ENCODE measurements around the gene USF2. TPM values are rescaled to one million over a fixed set of nuclear protein-coding genes. Genes with fewer than 3 reads are reported as not detected.

Gene USF2
- polyA plus RNA-seq, 1 donor: 121 TPM

DNA sequence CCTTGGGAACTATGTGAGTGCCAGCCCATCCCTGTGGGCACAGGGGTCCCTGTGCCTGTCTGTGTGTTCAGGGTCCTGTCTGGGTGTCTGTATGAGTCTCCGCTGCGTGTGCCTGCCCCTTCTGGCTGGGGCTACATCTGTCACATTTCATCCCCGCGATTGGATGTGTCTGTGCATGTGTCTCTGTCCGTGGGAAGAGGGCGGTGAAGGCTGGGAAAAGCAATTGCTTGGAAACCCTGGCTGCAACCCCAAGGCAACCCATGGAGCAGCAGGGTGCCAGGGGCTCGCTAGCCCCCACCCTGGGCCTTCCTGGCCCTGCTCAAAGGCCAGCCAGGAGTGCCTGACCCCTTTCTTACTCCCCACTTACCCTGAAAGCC is 24.6 kb downstream of the USF2 start:
- Histone ChIP-seq H3K36me3 (ENCODE audit: control insufficient read depth, insufficient read depth, low read length) (no peaks in the 10 kb centered on the region), H3K9me3 (ENCODE audit: control insufficient read depth, low read depth, low read length) (peaks cover 6% of the 10 kb centered on the region), H3K4me3 (ENCODE audit: low read length) (no peak overlapping the region), H3K27ac (ENCODE audit: low read length) (no peak overlapping the region), H3K27me3 (ENCODE audit: control insufficient read depth, insufficient read depth, low read length) (peaks cover 5% of the 10 kb centered on the region), H3K4me1 (ENCODE audit: control insufficient read depth, insufficient read depth, low read length) (no peaks in the 10 kb centered on the region)
- WGBS (ENCODE audit: insufficient coverage, low lambda C conversion rate): no CpG with 5 or more reads among the region's 7 CpGs
- DNase-seq: no peak

DNA sequence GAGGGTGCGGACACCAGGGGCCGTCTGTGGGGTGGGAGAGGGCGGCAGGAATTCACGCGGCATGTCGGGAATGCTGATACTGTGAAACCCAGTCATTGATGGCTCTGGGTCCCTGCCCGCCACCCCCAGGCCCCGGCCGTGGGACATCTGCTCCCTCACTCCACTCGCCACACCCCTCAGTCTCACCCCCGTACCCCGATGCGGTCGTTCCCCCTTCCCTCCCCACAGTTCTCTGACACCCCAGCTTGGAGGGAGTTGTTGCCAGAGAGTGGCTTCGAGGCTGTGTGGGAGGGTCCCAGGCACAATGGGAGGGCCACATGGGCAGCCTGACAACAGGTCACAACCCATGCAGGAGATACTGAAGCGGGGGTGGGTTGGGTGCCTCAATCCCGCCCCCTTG is 25.0 kb downstream of the USF2 start:
- no CpG with 5 or more reads among the region's 17 CpGs for WGBS (ENCODE audit: insufficient coverage, low lambda C conversion rate)
- Histone ChIP-seq H3K36me3 (ENCODE audit: control insufficient read depth, insufficient read depth, low read length) (no peaks in the 10 kb centered on the region), H3K4me1 (ENCODE audit: control insufficient read depth, insufficient read depth, low read length) (no peaks in the 10 kb centered on the region), H3K4me3 (ENCODE audit: low read length) (no peak overlapping the region), H3K9me3 (ENCODE audit: control insufficient read depth, low read depth, low read length) (peaks cover 11% of the 10 kb centered on the region), H3K27ac (ENCODE audit: low read length) (no peak overlapping the region), H3K27me3 (ENCODE audit: control insufficient read depth, insufficient read depth, low read length) (peaks cover 5% of the 10 kb centered on the region)
- DNase-seq: no peak

DNA sequence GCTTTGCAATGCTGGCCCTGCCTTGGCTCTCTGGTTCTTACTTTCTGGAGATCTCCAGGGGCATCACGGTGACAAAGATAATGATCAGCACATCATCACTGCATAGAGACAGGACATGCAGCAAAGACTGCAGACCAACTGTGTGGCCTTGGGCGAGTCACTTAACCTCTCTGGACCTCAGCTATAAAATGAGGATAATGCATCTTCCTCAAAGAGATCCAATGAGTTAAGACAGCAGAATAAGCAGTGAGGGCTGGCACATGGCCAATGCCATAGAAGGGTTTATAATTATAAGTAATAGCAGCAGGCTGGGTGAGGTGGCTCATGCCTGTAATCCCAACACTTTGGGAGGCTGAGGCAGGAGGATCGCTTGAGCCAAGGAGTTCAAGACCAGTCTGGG is 25.6 kb downstream of the USF2 start:
- Histone ChIP-seq H3K4me3 (ENCODE audit: low read length) (no peak overlapping the region), H3K27ac (ENCODE audit: low read length) (no peak overlapping the region), H3K4me1 (ENCODE audit: control insufficient read depth, insufficient read depth, low read length) (no peaks in the 10 kb centered on the region), H3K36me3 (ENCODE audit: control insufficient read depth, insufficient read depth, low read length) (no peaks in the 10 kb centered on the region), H3K9me3 (ENCODE audit: control insufficient read depth, low read depth, low read length) (peaks cover 12% of the 10 kb centered on the region), H3K27me3 (ENCODE audit: control insufficient read depth, insufficient read depth, low read length) (peaks cover 5% of the 10 kb centered on the region)
- no CpG with 5 or more reads among the region's 3 CpGs for WGBS (ENCODE audit: insufficient coverage, low lambda C conversion rate)
- DNase-seq: no peak

DNA sequence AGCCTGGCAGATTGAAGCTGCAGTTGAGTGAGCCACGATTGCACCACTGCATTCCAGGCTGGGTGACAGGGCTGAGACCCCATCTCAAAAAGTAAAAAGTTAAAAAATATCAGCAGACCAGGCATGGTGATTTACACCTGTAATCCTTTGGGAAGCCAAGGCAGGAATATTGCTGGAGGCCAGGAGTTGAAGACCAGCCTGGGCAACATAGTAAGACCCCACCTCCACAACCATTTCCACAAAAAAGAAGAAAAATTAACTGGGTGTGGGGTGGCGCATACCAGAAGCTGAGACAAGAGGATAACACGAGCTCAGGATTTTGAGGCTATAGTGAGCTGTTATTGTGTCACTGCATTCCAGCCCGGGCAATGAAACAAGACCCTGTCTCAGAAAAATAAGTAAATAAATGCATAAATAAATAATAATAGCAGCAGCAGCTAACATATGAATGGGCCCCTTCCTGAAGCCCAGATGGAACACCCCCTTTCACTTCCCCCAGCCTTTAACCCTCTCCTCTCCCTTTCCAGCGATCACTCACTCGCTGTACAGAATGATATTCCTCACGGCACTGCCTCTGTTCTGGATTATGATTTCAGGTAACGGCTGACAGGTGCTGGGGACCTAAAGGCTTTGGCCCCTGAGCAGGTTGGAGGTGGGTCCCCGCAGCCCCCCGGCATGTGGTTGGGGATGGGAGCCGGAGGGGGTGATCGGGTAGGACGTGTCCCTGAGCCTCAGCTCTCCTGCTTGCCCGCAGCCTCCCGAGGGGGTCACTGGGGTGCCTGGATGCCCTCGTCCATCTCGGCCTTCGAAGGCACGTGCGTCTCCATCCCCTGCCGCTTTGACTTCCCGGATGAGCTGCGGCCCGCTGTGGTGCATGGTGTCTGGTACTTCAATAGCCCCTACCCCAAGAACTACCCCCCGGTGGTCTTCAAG is 26.4 kb downstream of the USF2 start:
- no CpG with 5 or more reads among the region's 25 CpGs for WGBS (ENCODE audit: insufficient coverage, low lambda C conversion rate)
- no peak overlapping the region for H3K4me3 ChIP-seq (ENCODE audit: low read length)
- peaks cover 5% of the 10 kb centered on the region for H3K27me3 ChIP-seq (ENCODE audit: control insufficient read depth, insufficient read depth, low read length)
- DNase-seq: no peak
- H3K36me3 ChIP-seq (ENCODE audit: control insufficient read depth, insufficient read depth, low read length): no peaks in the 10 kb centered on the region
- no peaks in the 10 kb centered on the region for H3K4me1 ChIP-seq (ENCODE audit: control insufficient read depth, insufficient read depth, low read length)
- no peak overlapping the region for H3K27ac ChIP-seq (ENCODE audit: low read length)
- H3K9me3 ChIP-seq (ENCODE audit: control insufficient read depth, low read depth, low read length): peaks cover 15% of the 10 kb centered on the region

DNA sequence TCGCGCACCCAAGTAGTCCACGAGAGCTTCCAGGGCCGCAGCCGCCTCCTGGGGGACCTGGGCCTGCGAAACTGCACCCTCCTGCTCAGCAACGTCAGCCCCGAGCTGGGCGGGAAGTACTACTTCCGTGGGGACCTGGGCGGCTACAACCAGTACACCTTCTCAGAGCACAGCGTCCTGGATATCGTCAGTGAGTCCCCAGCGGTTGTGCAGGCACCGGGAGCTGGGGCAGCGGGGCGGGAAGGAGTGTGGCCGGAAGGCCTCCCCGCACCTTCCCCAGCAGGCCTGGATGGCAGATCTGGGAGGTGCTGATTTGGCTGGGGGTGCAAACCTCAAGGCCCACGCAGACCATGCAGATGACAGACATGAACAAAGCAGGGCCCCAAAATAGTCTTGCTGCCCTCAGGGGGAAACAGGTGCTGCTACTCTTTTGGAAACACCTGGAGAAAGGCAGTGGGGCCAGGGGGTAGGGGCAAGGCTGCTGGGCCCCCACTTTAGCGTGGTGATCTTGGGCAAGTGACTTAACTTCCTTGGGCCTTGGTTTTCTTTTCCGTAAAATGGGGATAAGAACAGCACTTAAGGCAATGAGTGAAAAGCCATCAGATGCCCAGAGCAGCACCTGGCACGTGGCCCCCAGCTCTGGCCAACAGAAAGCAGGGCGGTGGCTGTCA is 27.2 kb downstream of the USF2 start:
- WGBS (ENCODE audit: insufficient coverage, low lambda C conversion rate): no CpG with 5 or more reads among the region's 24 CpGs
- H3K27me3 ChIP-seq (ENCODE audit: control insufficient read depth, insufficient read depth, low read length): peaks cover 5% of the 10 kb centered on the region
- peaks cover 15% of the 10 kb centered on the region for H3K9me3 ChIP-seq (ENCODE audit: control insufficient read depth, low read depth, low read length)
- DNase-seq: no peak
- H3K4me1 ChIP-seq (ENCODE audit: control insufficient read depth, insufficient read depth, low read length): no peaks in the 10 kb centered on the region
- H3K36me3 ChIP-seq (ENCODE audit: control insufficient read depth, insufficient read depth, low read length): no peaks in the 10 kb centered on the region
- H3K4me3 ChIP-seq (ENCODE audit: low read length): no peak overlapping the region
- no peak overlapping the region for H3K27ac ChIP-seq (ENCODE audit: low read length)

DNA sequence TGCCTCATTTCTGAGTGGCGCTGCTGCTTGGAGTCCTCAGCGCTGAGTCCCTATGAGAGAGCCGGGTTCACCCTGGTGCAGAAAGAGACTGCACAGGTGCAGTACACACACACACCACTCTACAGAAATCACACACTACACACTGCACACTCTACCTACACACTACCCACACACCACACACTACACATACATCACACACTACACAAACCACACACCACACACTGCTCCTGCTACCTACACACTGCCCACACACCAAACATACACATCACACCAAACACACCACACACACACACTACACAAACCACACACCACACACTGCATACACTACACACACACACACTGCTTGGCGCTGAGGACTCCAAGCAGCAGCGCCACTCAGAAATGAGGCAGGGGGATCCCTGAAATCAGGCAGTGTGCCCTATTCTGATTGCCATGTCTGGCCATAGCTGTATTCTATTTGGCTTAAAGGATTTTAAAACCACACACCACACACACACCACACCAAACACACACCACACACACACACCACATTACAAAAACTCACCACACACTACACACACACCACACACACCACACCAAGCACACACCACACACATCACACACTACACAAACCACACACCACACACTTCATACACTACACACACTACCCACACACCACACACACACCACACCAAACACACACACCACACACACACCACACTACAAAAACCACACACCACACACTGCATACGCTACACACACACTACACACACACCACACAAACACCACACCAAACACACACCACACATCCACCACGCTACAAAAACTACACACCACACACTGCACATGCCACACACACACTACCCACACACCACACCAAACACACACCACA is 28.1 kb downstream of the USF2 start:
- Histone ChIP-seq H3K27ac (ENCODE audit: low read length) (no peak overlapping the region), H3K4me3 (ENCODE audit: low read length) (no peak overlapping the region), H3K4me1 (ENCODE audit: control insufficient read depth, insufficient read depth, low read length) (no peaks in the 10 kb centered on the region), H3K9me3 (ENCODE audit: control insufficient read depth, low read depth, low read length) (peaks cover 15% of the 10 kb centered on the region), H3K36me3 (ENCODE audit: control insufficient read depth, insufficient read depth, low read length) (no peaks in the 10 kb centered on the region), H3K27me3 (ENCODE audit: control insufficient read depth, insufficient read depth, low read length) (peaks cover 5% of the 10 kb centered on the region)
- DNase-seq: no peak
- no CpG with 5 or more reads among the region's 7 CpGs for WGBS (ENCODE audit: insufficient coverage, low lambda C conversion rate)

DNA sequence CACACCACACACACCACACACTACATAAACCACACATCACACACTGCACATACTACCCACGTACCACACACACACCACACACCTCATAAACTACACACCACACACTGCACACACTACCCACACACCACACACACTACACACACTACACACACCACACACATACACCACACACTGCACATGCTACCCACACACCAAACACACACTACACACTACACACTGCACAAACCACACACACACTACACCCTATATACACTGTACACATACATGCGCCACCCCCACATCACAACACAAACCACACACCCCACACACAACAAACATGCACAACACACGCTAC is 28.7 kb downstream of the USF2 start:
- Histone ChIP-seq H3K27ac (ENCODE audit: low read length) (no peak overlapping the region), H3K27me3 (ENCODE audit: control insufficient read depth, insufficient read depth, low read length) (peaks cover 5% of the 10 kb centered on the region), H3K4me1 (ENCODE audit: control insufficient read depth, insufficient read depth, low read length) (no peaks in the 10 kb centered on the region), H3K36me3 (ENCODE audit: control insufficient read depth, insufficient read depth, low read length) (no peaks in the 10 kb centered on the region), H3K9me3 (ENCODE audit: control insufficient read depth, low read depth, low read length) (peaks cover 15% of the 10 kb centered on the region), H3K4me3 (ENCODE audit: low read length) (no peak overlapping the region)
- DNase-seq: no peak
- no CpG with 5 or more reads among the region's 3 CpGs for WGBS (ENCODE audit: insufficient coverage, low lambda C conversion rate)

DNA sequence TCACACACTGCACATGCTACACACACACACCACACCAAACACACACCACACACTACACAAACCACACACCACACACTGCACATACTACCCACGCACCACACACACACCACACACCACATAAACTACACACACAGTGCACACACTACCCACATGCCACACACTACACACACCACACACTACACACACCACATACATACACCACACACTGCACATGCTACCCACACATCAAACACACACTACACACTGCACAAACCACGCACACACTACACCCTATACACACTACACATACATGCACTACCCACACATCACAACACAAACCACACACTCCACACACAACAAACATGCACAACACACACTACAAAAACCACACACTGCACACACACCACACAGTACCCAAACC is 29.2 kb downstream of the USF2 start:
- Histone ChIP-seq H3K4me3 (ENCODE audit: low read length) (no peak overlapping the region), H3K36me3 (ENCODE audit: control insufficient read depth, insufficient read depth, low read length) (no peaks in the 10 kb centered on the region), H3K9me3 (ENCODE audit: control insufficient read depth, low read depth, low read length) (peaks cover 15% of the 10 kb centered on the region), H3K27me3 (ENCODE audit: control insufficient read depth, insufficient read depth, low read length) (peaks cover 5% of the 10 kb centered on the region), H3K4me1 (ENCODE audit: control insufficient read depth, insufficient read depth, low read length) (no peaks in the 10 kb centered on the region), H3K27ac (ENCODE audit: low read length) (no peak overlapping the region)
- WGBS (ENCODE audit: insufficient coverage, low lambda C conversion rate): no CpG with 5 or more reads among the region's 2 CpGs
- DNase-seq: no peak

DNA sequence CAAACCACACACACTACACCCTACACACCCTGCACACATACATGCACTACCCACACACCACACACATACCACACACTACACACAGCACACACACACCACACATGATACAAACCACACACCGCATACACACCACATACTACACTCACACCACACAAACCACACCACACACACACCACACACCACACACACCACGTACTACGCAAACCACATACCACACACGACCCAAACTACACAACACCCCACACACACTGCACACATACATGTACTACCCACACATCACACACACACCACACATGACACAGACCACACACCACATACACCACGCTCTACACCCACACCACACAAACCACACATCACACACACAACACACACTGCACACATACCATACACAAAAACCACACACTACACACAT is 29.8 kb downstream of the USF2 start:
- no peaks in the 10 kb centered on the region for H3K4me1 ChIP-seq (ENCODE audit: control insufficient read depth, insufficient read depth, low read length)
- H3K27me3 ChIP-seq (ENCODE audit: control insufficient read depth, insufficient read depth, low read length): peaks cover under 1% of the 10 kb centered on the region
- WGBS (ENCODE audit: insufficient coverage, low lambda C conversion rate): no CpG with 5 or more reads among the region's 5 CpGs
- H3K36me3 ChIP-seq (ENCODE audit: control insufficient read depth, insufficient read depth, low read length): no peaks in the 10 kb centered on the region
- DNase-seq: no peak
- no peak overlapping the region for H3K4me3 ChIP-seq (ENCODE audit: low read length)
- peaks cover 15% of the 10 kb centered on the region for H3K9me3 ChIP-seq (ENCODE audit: control insufficient read depth, low read depth, low read length)
- no peak overlapping the region for H3K27ac ChIP-seq (ENCODE audit: low read length)

All from large intestine (tissue), 3 donors.